HepG2 (cell line): ENCODE data around the gene PRSS22. TPM values are rescaled to one million over a fixed set of nuclear protein-coding genes. Genes with fewer than 3 reads are reported as not detected.
A peak's percentile ranks its signal among the peaks of the same experiment; 100 is the strongest.

Source experiments
- CTCF ChIP-seq: sonication (generic); formaldehyde crosslinking; IDR thresholded peaks from 2 replicates; pipeline ENCODE4 v1.5.0; 2020; ENCODE audit warnings: mild to moderate bottlenecking, missing genetic modification reagents, moderate library complexity
- FOSL2 ChIP-seq: sonication (generic); formaldehyde crosslinking; IDR thresholded peaks from 2 replicates; pipeline ENCODE4 v1.4.0; 2020; ENCODE audit warnings: missing genetic modification reagents
- HOXA3 ChIP-seq: sonication (generic); formaldehyde crosslinking; IDR thresholded peaks from 2 replicates; pipeline ENCODE4 v1.5.0; 2020; ENCODE audit warnings: missing genetic modification reagents
- KAT7 ChIP-seq: IDR thresholded peaks from 2 replicates; pipeline ENCODE4 v1.6.1; 2018; ENCODE audit warnings: borderline replicate concordance, missing compliant biosample characterization
- KLF11 ChIP-seq: IDR thresholded peaks from 2 replicates; pipeline ENCODE4 v1.6.1; 2016; ENCODE audit warnings: missing compliant biosample characterization
- MIER2 ChIP-seq: IDR thresholded peaks from 2 replicates; pipeline ENCODE4 v1.6.1; 2016; ENCODE audit warnings: missing biosample characterization, missing genetic modification reagents
- MTA1 ChIP-seq: sonication (generic); formaldehyde crosslinking; IDR thresholded peaks from 2 replicates; pipeline ENCODE4 v1.4.0; 2020; ENCODE audit warnings: missing genetic modification reagents, mild to moderate bottlenecking, borderline replicate concordance
- NFATC3 ChIP-seq: sonication (generic); formaldehyde crosslinking; IDR thresholded peaks from 2 replicates; pipeline ENCODE4 v1.5.1; 2020; ENCODE audit warnings: mild to moderate bottlenecking, missing genetic modification reagents
- NR1H2 ChIP-seq: sonication (generic); formaldehyde crosslinking; IDR thresholded peaks from 2 replicates; pipeline ENCODE4 v1.8.1; 2022; ENCODE audit warnings: low read depth, missing genetic modification reagents, borderline replicate concordance
- RARA ChIP-seq: IDR thresholded peaks from 2 replicates; pipeline ENCODE4 v1.6.1; 2016; ENCODE audit warnings: missing genetic modification reagents, missing compliant biosample characterization
- RCOR2 ChIP-seq: IDR thresholded peaks from 2 replicates; pipeline ENCODE4 v1.6.1; 2016; ENCODE audit warnings: missing biosample characterization, missing genetic modification reagents
- SRF ChIP-seq: IDR thresholded peaks from 2 replicates; pipeline ENCODE4 v1.6.1; 2011; ENCODE audit warnings: mild to moderate bottlenecking, low read depth, low read length, moderate library complexity
- U2AF1 ChIP-seq: fragments of 200-400 bp; formaldehyde crosslinking; optimal IDR thresholded peaks from 2 replicates; pipeline ENCODE3; 2017; ENCODE audit warnings: mild to moderate bottlenecking, low read depth, low read length
- ZBTB44 ChIP-seq: sonication (generic); formaldehyde crosslinking; IDR thresholded peaks from 2 replicates; pipeline ENCODE4 v1.4.0; 2020; ENCODE audit warnings: missing genetic modification reagents
- ZGPAT ChIP-seq: IDR thresholded peaks from 2 replicates; pipeline ENCODE4 v1.6.1; 2016; ENCODE audit warnings: mild to moderate bottlenecking
- ZMYM2 ChIP-seq: sonication (generic); formaldehyde crosslinking; IDR thresholded peaks from 2 replicates; pipeline ENCODE4 v1.8.0; 2022; ENCODE audit warnings: mild to moderate bottlenecking, missing genetic modification reagents
- ZNF10 ChIP-seq: sonication (generic); formaldehyde crosslinking; IDR thresholded peaks from 2 replicates; pipeline ENCODE4 v1.4.0; 2020; ENCODE audit warnings: mild to moderate bottlenecking, low read depth, missing genetic modification reagents, borderline replicate concordance
- ZNF350 ChIP-seq: sonication (generic); formaldehyde crosslinking; IDR thresholded peaks from 2 replicates; pipeline ENCODE4 v1.4.0; 2020; ENCODE audit warnings: mild to moderate bottlenecking, low read depth, missing genetic modification reagents, borderline replicate concordance
- ZNF530 ChIP-seq: sonication (generic); formaldehyde crosslinking; IDR thresholded peaks from 2 replicates; pipeline ENCODE4 v1.5.0; 2020; ENCODE audit warnings: low read depth, mild to moderate bottlenecking, missing genetic modification reagents
- ZNF580 ChIP-seq: IDR thresholded peaks from 2 replicates; pipeline ENCODE4 v1.6.1; 2016; ENCODE audit warnings: low read depth, borderline replicate concordance
- ZNF75D ChIP-seq: sonication (generic); formaldehyde crosslinking; IDR thresholded peaks from 2 replicates; pipeline ENCODE4 v1.8.1; 2023; ENCODE audit warnings: missing genetic modification reagents, mild to moderate bottlenecking, borderline replicate concordance
- ZNF883 ChIP-seq: sonication (generic); formaldehyde crosslinking; IDR thresholded peaks from 2 replicates; pipeline ENCODE4 v1.5.1; 2020; ENCODE audit warnings: mild to moderate bottlenecking, missing genetic modification reagents; ENCODE audit errors: not compliant biosample characterization
- polyA plus RNA-seq, 8 experiments: library from polyadenylated mRNA; depleted of rRNA in 3 of 8; stranded (reverse) in 7 of 8; unstranded in 1 of 8; fragments of >200 nt; fragmentation: Illumina TruSeq in 4 of 8; extraction: Trizol in 4 of 8; gene quantifications; 2 replicates each; pipeline versions ENCODE4 v1.2.1 to v1.2.3, GENCODE V29; 2011 to 2016; ENCODE audit warnings: low read depth in 4 of 8, missing spikeins in 1 of 8, mixed read lengths in 1 of 8; ENCODE audit not compliant: insufficient read depth in 1 of 8
- total RNA-seq, 5 experiments: library from RNA; depleted of rRNA; stranded (reverse); fragments of >200 nt; fragmentation: Illumina TruSeq; extraction: Trizol; gene quantifications; 2 replicates each; pipeline ENCODE4 v1.2.3, GENCODE V29; 2016; ENCODE audit warnings: low read depth in 1 of 5

PRSS22 gene
- total and polyA plus RNA-seq, 2 of the 13 experiments (the other 11 are each of a cell fraction or from before 2014, with no cell fraction given) = 0.24 to 0.32 TPM

GRCh38 chr16:2874912-2875362 is 17.0 kb upstream of the PRSS22 start (continued):
- TF ChIP-seq ZNF10 (CRISPR knock-in tag) (no peak), CTCF (CRISPR knock-in tag) (peak; percentile 94), NR1H2 (no peak), MIER2 (CRISPR knock-in tag) (0 out of 2 replicates have a peak, but pooled peaks have one; percentile 33), U2AF1 (peak; percentile 66), MTA1 (CRISPR knock-in tag) (peak; percentile 53; the same call in 1 of the 2 replicates), RARA (peak; percentile 30; the same call in 1 of the 2 replicates), ZBTB44 (no peak), ZGPAT (CRISPR knock-in tag) (peak; percentile 43; the same call in 1 of the 2 replicates), SRF (no peak), KAT7 (CRISPR knock-in tag) (peak; percentile 60; the same call in 1 of the 2 replicates), ZNF530 (no peak), FOSL2 (CRISPR knock-in tag) (peak; percentile 63), ZNF580 (CRISPR knock-in tag) (peak; percentile 66; the same call in 1 of the 2 replicates), NFATC3 (CRISPR knock-in tag) (no peak), ZMYM2 (CRISPR knock-in tag) (0 out of 2 replicates have a peak, but pooled peaks have one; percentile 36), ZNF75D (CRISPR knock-in tag) (no peak), HOXA3 (CRISPR knock-in tag) (peak; percentile 38; the same call in 1 of the 2 replicates), KLF11 (0 out of 2 replicates have a peak, but pooled peaks have one; percentile 36), ZNF350 (CRISPR knock-in tag) (peak; percentile 30; the same call in 1 of the 2 replicates), ZNF883 (CRISPR knock-in tag) (no peak), RCOR2 (CRISPR knock-in tag) (0 out of 2 replicates have a peak, but pooled peaks have one; percentile 62)
